Measurements from ENCODE around the gene SRSF9. TPM values are rescaled to one million over a fixed set of nuclear protein-coding genes. Genes with fewer than 3 reads are reported as not detected.
A peak's percentile ranks its signal among the peaks of the same experiment; 100 is the strongest.

The SRSF9 gene
- total and polyA plus RNA-seq, 2 of the 13 experiments (the other 11 are each of a cell fraction or from before 2014, with no cell fraction given), result 125 to 144 TPM

DNA sequence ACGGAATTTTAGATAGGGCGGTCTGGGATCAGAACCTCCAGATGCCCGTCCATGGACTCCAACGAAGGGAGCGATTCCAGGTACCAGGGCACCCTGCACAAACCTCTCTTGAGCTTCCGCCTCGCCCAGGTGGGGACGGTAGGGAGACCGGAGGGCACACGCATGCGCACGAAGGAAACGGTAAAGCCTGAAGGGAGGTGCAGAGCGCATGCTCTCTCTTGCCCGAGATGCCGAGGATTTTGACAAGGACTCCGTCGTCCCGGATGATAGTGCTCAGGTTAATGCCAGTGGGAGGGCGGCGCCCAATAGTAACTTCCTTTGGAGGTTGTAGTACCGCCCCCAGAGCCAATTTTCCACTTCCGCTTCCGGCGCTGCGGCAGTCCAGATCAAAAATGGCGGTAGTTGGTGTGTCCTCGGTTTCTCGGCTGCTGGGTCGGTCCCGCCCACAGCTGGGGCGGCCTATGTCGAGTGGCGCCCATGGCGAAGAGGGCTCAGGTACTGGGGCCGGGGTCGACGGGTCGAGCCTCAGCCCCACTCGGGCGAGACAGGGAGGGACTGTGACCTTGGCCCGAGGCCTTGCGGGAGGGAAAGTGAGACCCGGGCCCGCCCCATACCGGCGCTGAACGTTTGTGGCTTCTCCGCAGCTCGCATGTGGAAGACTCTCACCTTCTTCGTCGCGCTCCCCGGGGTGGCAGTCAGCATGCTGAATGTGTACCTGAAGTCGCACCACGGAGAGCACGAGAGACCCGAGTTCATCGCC is 31.6 kb downstream of the SRSF9 start, which contains the start of gene COX6A1:
TSS of gene COX6A1 (plus strand) at position 379 of the 760 bp plus-strand sequence. CDS start at position 393, 14 bp downstream.
- peaks cover 6 to 12% of the 10 kb centered on the region in 2 experiments; a peak in 3 of 5 replicates for H3K36me3 ChIP-seq (replicated peaks in 1 of 2; ENCODE audit: control insufficient read depth in 1 of 2, insufficient read depth in 2 of 2, low read length in 2 of 2)
- DNase-seq (ENCODE audit: low spot score), result peak; percentile 99
- H3K9ac ChIP-seq (ENCODE audit: insufficient read depth, low read depth, low read length), result peak within 1 kb of the TSS; percentile 79
- no peaks in the 10 kb centered on the region; a peak in 1 of 5 replicates for H3K27me3 ChIP-seq (ENCODE audit: control insufficient read depth in 1 of 2, insufficient read depth in 2 of 2, low read length in 2 of 2)
- peak within 1 kb of the TSS; percentile 52 for H3K27ac ChIP-seq (ENCODE audit: extremely low read length, insufficient read depth, low read length)
- peak; percentile 97 for ATAC-seq
- peaks cover 16% of the 10 kb centered on the region; the same call in 1 of the 2 replicates for H4K20me1 ChIP-seq (ENCODE audit: insufficient read depth, low read length)
- 0% methylated on average over 19 of the region's 59 CpGs for WGBS (ENCODE audit: low lambda C conversion rate)
- H3K4me1 ChIP-seq (ENCODE audit: insufficient read depth, low read length), result peaks cover 31% of the 10 kb centered on the region
- intact Hi-C loops (cut with micrococcal nuclease; ENCODE audit: unreplicated experiment), result loop anchor here (2.0 to 10.0 kb wide), 2 partner anchors 29 to 113 kb away; partner anchors contain the start of gene PLA2G1B
- H3K79me2 ChIP-seq (ENCODE audit: insufficient read depth, low read length), result peaks cover 21% of the 10 kb centered on the region
- H3K4me2 ChIP-seq (ENCODE audit: low read depth, low read length), result peak within 1 kb of the TSS; percentile 90
- CTCF ChIA-PET (ENCODE audit: low intra/inter-chr PET ratio, low total read pairs), result interaction anchor here (1.0 kb wide), 1 partner anchor 82 kb away, joined by 3 read pairs; no protein-coding TSS in a partner anchor
- no peaks in the 10 kb centered on the region for H3K9me3 ChIP-seq (ENCODE audit: low read length)
- no TSS peak for BruUV-seq (replicated peaks)
- peak within 1 kb of the TSS; percentile 99 for H2AFZ ChIP-seq (ENCODE audit: low read length)
- peak; percentile 88 for FAIRE-seq
- in situ Hi-C loops (cut with HindIII; ENCODE audit: extremely low pct_ligation_motif_present, low pct_unique_long_range_greater_than_20kb), result loop anchor here (10.0 kb wide), 1 partner anchor 113 kb away; the partner anchor contains the start of gene PLA2G1B
- POLR2A ChIA-PET, result interaction anchor here (0.7 to 1.5 kb wide), 12 partner anchors 8 to 237 kb away, joined by 3 to 8 read pairs (median 4); partner anchors contain the start of genes RNU4-2, RPLP0 and SIRT4
- peak within 1 kb of the TSS; percentile 85 to 96 (median 90) for H3K4me3 ChIP-seq (replicated peaks in 1 of 3; ENCODE audit: insufficient read depth in 1 of 3, low read depth in 2 of 3, low read length in 3 of 3)
- TF ChIP-seq ZNF879 (CRISPR knock-in tag; IDR thresholded peaks at IDR 0.05), result no peak; the same call in 1 of the 2 replicates
- TF ChIP-seq, protein P1, sequence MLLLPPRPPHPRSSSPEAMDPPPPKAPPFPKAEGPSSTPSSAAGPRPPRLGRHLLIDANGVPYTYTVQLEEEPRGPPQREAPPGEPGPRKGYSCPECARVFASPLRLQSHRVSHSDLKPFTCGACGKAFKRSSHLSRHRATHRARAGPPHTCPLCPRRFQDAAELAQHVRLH (CRISPR knock-in tag; IDR thresholded peaks at IDR 0.05; ENCODE audit: borderline replicate concordance, low read depth), result peak; percentile 59; the same call in 1 of the 2 replicates
- TF ChIP-seq RFX1 (IDR thresholded peaks at IDR 0.05), result no peak
- no peak for TF ChIP-seq SOX13 (IDR thresholded peaks at IDR 0.05)
- 0 out of 4 replicates have a peak, but pooled peaks of 1 of the 2 experiments have one; percentile 28 for TF ChIP-seq SOX13 (CRISPR knock-in tag; conservative IDR thresholded peaks at IDR 0.05 in 1 of 2, IDR thresholded peaks at IDR 0.05 in 1 of 2)
- TF ChIP-seq, protein P2, sequence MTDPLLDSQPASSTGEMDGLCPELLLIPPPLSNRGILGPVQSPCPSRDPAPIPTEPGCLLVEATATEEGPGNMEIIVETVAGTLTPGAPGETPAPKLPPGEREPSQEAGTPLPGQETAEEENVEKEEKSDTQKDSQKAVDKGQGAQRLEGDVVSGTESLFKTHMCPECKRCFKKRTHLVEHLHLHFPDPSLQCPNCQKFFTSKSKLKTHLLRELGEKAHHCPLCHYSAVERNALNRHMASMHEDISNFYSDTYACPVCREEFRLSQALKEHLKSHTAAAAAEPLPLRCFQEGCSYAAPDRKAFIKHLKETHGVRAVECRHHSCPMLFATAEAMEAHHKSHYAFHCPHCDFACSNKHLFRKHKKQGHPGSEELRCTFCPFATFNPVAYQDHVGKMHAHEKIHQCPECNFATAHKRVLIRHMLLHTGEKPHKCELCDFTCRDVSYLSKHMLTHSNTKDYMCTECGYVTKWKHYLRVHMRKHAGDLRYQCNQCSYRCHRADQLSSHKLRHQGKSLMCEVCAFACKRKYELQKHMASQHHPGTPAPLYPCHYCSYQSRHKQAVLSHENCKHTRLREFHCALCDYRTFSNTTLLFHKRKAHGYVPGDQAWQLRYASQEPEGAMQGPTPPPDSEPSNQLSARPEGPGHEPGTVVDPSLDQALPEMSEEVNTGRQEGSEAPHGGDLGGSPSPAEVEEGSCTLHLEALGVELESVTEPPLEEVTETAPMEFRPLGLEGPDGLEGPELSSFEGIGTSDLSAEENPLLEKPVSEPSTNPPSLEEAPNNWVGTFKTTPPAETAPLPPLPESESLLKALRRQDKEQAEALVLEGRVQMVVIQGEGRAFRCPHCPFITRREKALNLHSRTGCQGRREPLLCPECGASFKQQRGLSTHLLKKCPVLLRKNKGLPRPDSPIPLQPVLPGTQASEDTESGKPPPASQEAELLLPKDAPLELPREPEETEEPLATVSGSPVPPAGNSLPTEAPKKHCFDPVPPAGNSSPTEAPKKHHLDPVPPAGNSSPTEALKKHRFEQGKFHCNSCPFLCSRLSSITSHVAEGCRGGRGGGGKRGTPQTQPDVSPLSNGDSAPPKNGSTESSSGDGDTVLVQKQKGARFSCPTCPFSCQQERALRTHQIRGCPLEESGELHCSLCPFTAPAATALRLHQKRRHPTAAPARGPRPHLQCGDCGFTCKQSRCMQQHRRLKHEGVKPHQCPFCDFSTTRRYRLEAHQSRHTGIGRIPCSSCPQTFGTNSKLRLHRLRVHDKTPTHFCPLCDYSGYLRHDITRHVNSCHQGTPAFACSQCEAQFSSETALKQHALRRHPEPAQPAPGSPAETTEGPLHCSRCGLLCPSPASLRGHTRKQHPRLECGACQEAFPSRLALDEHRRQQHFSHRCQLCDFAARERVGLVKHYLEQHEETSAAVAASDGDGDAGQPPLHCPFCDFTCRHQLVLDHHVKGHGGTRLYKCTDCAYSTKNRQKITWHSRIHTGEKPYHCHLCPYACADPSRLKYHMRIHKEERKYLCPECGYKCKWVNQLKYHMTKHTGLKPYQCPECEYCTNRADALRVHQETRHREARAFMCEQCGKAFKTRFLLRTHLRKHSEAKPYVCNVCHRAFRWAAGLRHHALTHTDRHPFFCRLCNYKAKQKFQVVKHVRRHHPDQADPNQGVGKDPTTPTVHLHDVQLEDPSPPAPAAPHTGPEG (CRISPR knock-in tag; IDR thresholded peaks at IDR 0.05), result no peak
- TF ChIP-seq, protein P3, sequence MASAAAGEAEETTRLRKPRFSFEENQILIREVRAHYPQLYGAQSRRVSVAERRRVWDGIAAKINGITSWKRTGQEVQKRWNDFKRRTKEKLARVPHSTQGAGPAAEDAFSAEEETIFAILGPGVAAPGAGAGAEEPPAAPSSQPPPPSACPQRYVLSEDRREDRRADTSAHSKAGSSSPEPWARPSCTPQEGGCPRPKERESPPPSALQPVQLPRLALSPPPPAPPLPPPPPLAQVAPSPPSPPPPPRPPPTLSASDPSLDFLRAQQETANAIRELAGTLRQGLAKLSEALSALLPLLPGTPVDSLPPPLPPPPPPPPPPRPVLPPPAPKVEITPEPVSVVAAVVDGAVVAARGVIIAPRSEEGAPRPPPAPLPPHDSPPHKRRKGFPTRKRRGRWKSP (CRISPR knock-in tag; IDR thresholded peaks at IDR 0.05), result 0 out of 2 replicates have a peak, but pooled peaks have one; percentile 60
- TF ChIP-seq NR2F1 (CRISPR knock-in tag; IDR thresholded peaks at IDR 0.05), result no peak
- TF ChIP-seq, protein P4, sequence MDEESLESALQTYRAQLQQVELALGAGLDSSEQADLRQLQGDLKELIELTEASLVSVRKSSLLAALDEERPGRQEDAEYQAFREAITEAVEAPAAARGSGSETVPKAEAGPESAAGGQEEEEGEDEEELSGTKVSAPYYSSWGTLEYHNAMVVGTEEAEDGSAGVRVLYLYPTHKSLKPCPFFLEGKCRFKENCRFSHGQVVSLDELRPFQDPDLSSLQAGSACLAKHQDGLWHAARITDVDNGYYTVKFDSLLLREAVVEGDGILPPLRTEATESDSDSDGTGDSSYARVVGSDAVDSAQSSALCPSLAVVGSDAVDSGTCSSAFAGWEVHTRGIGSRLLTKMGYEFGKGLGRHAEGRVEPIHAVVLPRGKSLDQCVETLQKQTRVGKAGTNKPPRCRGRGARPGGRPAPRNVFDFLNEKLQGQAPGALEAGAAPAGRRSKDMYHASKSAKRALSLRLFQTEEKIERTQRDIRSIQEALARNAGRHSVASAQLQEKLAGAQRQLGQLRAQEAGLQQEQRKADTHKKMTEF (CRISPR knock-in tag; IDR thresholded peaks at IDR 0.05), result peak; percentile 86
- TF ChIP-seq MTF1 (CRISPR knock-in tag; IDR thresholded peaks at IDR 0.05), result no peak
- TF ChIP-seq SNAPC2 (CRISPR knock-in tag; IDR thresholded peaks at IDR 0.05), result no peak
- TF ChIP-seq PPARG (CRISPR knock-in tag; conservative IDR thresholded peaks at IDR 0.05), result 0 out of 2 replicates have a peak, but pooled peaks have one; percentile 32
- TF ChIP-seq ZNF331 (CRISPR knock-in tag; IDR thresholded peaks at IDR 0.05), result no peak; the same call in 1 of the 2 replicates
- TF ChIP-seq GFI1 (CRISPR knock-in tag; IDR thresholded peaks at IDR 0.05; ENCODE audit: borderline replicate concordance), result no peak

All from HepG2 (cell line).